SH-SY5Y (cell line): ENCODE measurements around the gene RYR1.

ENCODE experiments used
- GATA2 ChIP-seq: IDR thresholded peaks from 2 replicates; pipeline ENCODE4 v1.6.1; 2011; ENCODE audit warnings: mild to moderate bottlenecking, low read depth, low read length
- GATA3 ChIP-seq: IDR thresholded peaks from 2 replicates; pipeline ENCODE4 v1.6.1; 2011; ENCODE audit warnings: low read depth, mild to moderate bottlenecking, low read length, moderate library complexity

DNA sequence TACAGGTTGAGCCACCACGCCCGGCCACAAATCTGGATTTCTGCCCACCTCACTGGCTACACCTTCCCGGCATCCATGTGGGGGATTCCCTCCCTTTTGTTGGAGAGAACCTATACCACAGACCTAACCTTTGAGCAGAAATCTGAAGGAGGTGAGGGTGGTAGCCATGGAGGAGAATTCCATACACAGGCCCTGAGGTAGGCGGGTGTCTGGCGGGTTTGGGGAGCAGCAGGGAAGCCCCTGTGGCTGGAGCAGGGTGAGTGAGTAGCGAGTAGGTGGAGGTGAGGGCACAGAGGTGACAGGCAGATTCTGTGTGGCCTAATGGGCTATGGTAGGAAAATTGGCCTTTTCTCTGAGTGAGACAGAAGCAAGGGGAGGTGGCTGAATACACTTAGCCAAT, 196.1 kb downstream of the RYR1 start:
- no peak for TF ChIP-seq GATA2
- no peak for TF ChIP-seq GATA3
